H9 (cell line): ENCODE data around the gene CCNT2. TPM values are rescaled to one million over a fixed set of nuclear protein-coding genes. Genes with fewer than 3 reads are reported as not detected.

Source experiments
- DNase-seq: peaks from one replicate; pipeline ENCODE4 v3.0.0-alpha.2; 2017
- H2AFZ ChIP-seq: one replicate; pipeline ENCODE4 v1.6.1; 2013; ENCODE audit warnings: mild to moderate bottlenecking, low read length, control low read depth, moderate library complexity
- H2AK5ac ChIP-seq: 2 replicates; pipeline ENCODE4 v1.6.1; 2013; ENCODE audit warnings: low read length, control low read depth, mixed read lengths; ENCODE audit not compliant: insufficient read length
- H2BK120ac ChIP-seq: one replicate; pipeline ENCODE4 v1.6.1; 2013; ENCODE audit warnings: low read depth, mild to moderate bottlenecking, low read length, control low read depth, inconsistent platforms; ENCODE audit not compliant: poor library complexity, severe bottlenecking
- H2BK12ac ChIP-seq: 2 replicates; pipeline ENCODE4 v1.6.1; 2013; ENCODE audit warnings: low read length, control low read depth, mixed read lengths, low read depth; ENCODE audit not compliant: insufficient read length
- H2BK15ac ChIP-seq: 2 replicates; pipeline ENCODE4 v1.6.1; 2013; ENCODE audit warnings: low read depth, low read length, control low read depth
- H2BK20ac ChIP-seq: one replicate; pipeline ENCODE4 v1.6.1; 2013; ENCODE audit warnings: low read depth, mild to moderate bottlenecking, low read length, control low read depth, inconsistent platforms; ENCODE audit not compliant: poor library complexity, severe bottlenecking
- H2BK5ac ChIP-seq: 2 replicates; pipeline ENCODE4 v1.6.1; 2013; ENCODE audit warnings: low read length, control low read depth, mixed read lengths; ENCODE audit not compliant: insufficient read length
- H3K14ac ChIP-seq: 2 replicates; pipeline ENCODE4 v1.6.1; 2013; ENCODE audit warnings: low read length, control low read depth; ENCODE audit not compliant: insufficient read depth
- H3K18ac ChIP-seq: 2 replicates; pipeline ENCODE4 v1.6.1; 2013; ENCODE audit warnings: low read depth, mild to moderate bottlenecking, mixed read lengths, low read length, control low read depth; ENCODE audit not compliant: insufficient read length
- H3K23ac ChIP-seq: 2 replicates; pipeline ENCODE4 v1.6.1; 2013; ENCODE audit warnings: low read length, control low read depth, mixed read lengths, low read depth; ENCODE audit not compliant: insufficient read length
- H3K23me2 ChIP-seq: 2 replicates; pipeline ENCODE4 v1.6.1; 2013; ENCODE audit warnings: low read depth, mild to moderate bottlenecking, mixed read lengths, low read length, control low read depth; ENCODE audit not compliant: insufficient read length, poor library complexity, severe bottlenecking
- H3K27ac ChIP-seq: 2 replicates; pipeline ENCODE4 v1.5.1; 2013; ENCODE audit warnings: low read length, control low read depth, mixed read lengths, low read depth; ENCODE audit not compliant: insufficient read length
- H3K27me3 ChIP-seq: 2 replicates; pipeline ENCODE4 v1.6.1; 2013; ENCODE audit warnings: low read length, control low read depth, inconsistent platforms; ENCODE audit not compliant: insufficient read depth
- H3K4ac ChIP-seq: 2 replicates; pipeline ENCODE4 v1.6.1; 2013; ENCODE audit warnings: low read depth, mild to moderate bottlenecking, control low read depth, inconsistent platforms, low read length, moderate library complexity
- H3K4me1 ChIP-seq: 2 replicates; pipeline ENCODE4 v1.6.1; 2013; ENCODE audit warnings: low read length, control low read depth, inconsistent platforms; ENCODE audit not compliant: insufficient read depth
- H3K4me2 ChIP-seq: 2 replicates; pipeline ENCODE4 v1.6.1; 2013; ENCODE audit warnings: low read length, control low read depth, mixed read lengths; ENCODE audit not compliant: insufficient read length, insufficient read depth
- H3K56ac ChIP-seq: 2 replicates; pipeline ENCODE4 v1.6.1; 2013; ENCODE audit warnings: low read depth, mild to moderate bottlenecking, mixed read lengths, low read length, control low read depth; ENCODE audit not compliant: insufficient read length
- H3K79me1 ChIP-seq: 2 replicates; pipeline ENCODE4 v1.6.1; 2013; ENCODE audit warnings: low read depth, mild to moderate bottlenecking, moderate library complexity, low read length, control low read depth, inconsistent platforms; ENCODE audit not compliant: insufficient read depth, poor library complexity, severe bottlenecking
- H3K79me2 ChIP-seq: 2 replicates; pipeline ENCODE4 v1.6.1; 2013; ENCODE audit warnings: low read length, control low read depth, inconsistent platforms; ENCODE audit not compliant: insufficient read depth
- H3K9ac ChIP-seq: 2 replicates; pipeline ENCODE4 v1.6.1; 2013; ENCODE audit warnings: low read length, control low read depth, mixed read lengths; ENCODE audit not compliant: insufficient read length; ENCODE audit errors: extremely low read depth
- H3K9me3 ChIP-seq: one replicate; pipeline ENCODE4 v1.6.1; 2013; ENCODE audit warnings: low read depth, low read length, inconsistent platforms; ENCODE audit not compliant: control insufficient read depth
- H3T11ph ChIP-seq: one replicate; pipeline ENCODE4 v1.6.1; 2013; ENCODE audit warnings: mild to moderate bottlenecking, low read length, control low read depth, inconsistent platforms
- H4K20me1 ChIP-seq: one replicate; pipeline ENCODE4 v1.6.1; 2013; ENCODE audit not compliant: control insufficient read depth, insufficient read length, insufficient read depth
- H4K5ac ChIP-seq: 2 replicates; pipeline ENCODE4 v1.6.1; 2013; ENCODE audit warnings: low read depth, mild to moderate bottlenecking, mixed read lengths, low read length, control low read depth; ENCODE audit not compliant: insufficient read length
- H4K8ac ChIP-seq: replicated peaks from 2 replicates; pipeline ENCODE4 v1.6.1; 2013; ENCODE audit warnings: low read length, control low read depth, mixed read lengths, low read depth; ENCODE audit not compliant: insufficient read length
- H4K91ac ChIP-seq: 2 replicates; pipeline ENCODE4 v1.6.1; 2013; ENCODE audit warnings: low read depth, mild to moderate bottlenecking, moderate library complexity, mixed read lengths, low read length, control low read depth; ENCODE audit not compliant: insufficient read length
- H3K27ac Mint-ChIP-seq, 3 experiments: 2 replicates in 2 of 3; 3 replicates in 1 of 3; pipeline ENCODE4 v1.8.0; 2020 to 2021; ENCODE audit warnings: mixed read lengths in 3 of 3, mild to moderate bottlenecking in 1 of 3, moderate library complexity in 1 of 3
- H3K27me3 Mint-ChIP-seq: 2 replicates; pipeline ENCODE4 v1.8.0; 2021; ENCODE audit warnings: low read depth, mild to moderate bottlenecking, moderate library complexity, mixed read lengths
- H3K36me3 Mint-ChIP-seq, 3 experiments: 2 replicates in 2 of 3; 3 replicates in 1 of 3; pipeline ENCODE4 v1.8.0; 2020 to 2021; ENCODE audit warnings: low read depth in 3 of 3, mixed read lengths in 3 of 3; ENCODE audit not compliant: insufficient read depth in 1 of 3
- H3K4me1 Mint-ChIP-seq, 2 experiments: 2 replicates each; pipeline ENCODE4 v1.8.0; 2020; ENCODE audit warnings: mixed read lengths in 2 of 2
- H3K4me3 Mint-ChIP-seq, 2 experiments: 2 replicates in 1 of 2; 3 replicates in 1 of 2; pipeline ENCODE4 v1.8.0; 2020 to 2021; ENCODE audit warnings: mild to moderate bottlenecking in 2 of 2, mixed read lengths in 2 of 2, moderate library complexity in 1 of 2
- H3K9me3 Mint-ChIP-seq, 2 experiments: 2 replicates in 1 of 2; 3 replicates in 1 of 2; pipeline ENCODE4 v1.8.0; 2020; ENCODE audit warnings: mild to moderate bottlenecking in 2 of 2, mixed read lengths in 2 of 2, moderate library complexity in 1 of 2
- CTCF ChIP-seq: fragments of 200-600 bp; sonication (generic); conservative IDR thresholded peaks from 3 replicates; pipeline ENCODE4 v1.8.0; 2021; ENCODE audit warnings: antibody characterized with exemption, mild to moderate bottlenecking
- WGBS: extraction: QIAGEN DNeasy Blood & Tissue Kit; methylation state at CpG from one replicate; pipeline ENCODE4 v1.1.7; 2013; ENCODE audit warnings: missing lambda C conversion rate, low lambda C conversion rate, mixed read lengths; ENCODE audit not compliant: insufficient read length; ENCODE audit errors: extremely low coverage; 5-methylcytosine and 5-hydroxymethylcytosine counted together
- total RNA-seq: library from RNA; stranded (reverse); gene quantifications from 2 replicates; pipeline ENCODE4 v1.2.1, GENCODE V29; 2021

Gene CCNT2
- total RNA-seq, 1 experiment from 2014 or later: 42.0 TPM

- Histone ChIP-seq H3K14ac (no peak overlapping the region), H4K91ac (no peak overlapping the region), H3K79me2 (no peaks in the 10 kb centered on the region), H3K56ac (no peak overlapping the region), H3K4ac (no peak overlapping the region), H3K4me1 (no peaks in the 10 kb centered on the region), H4K8ac (no peak overlapping the region), H4K5ac (no peak overlapping the region), H3K23ac (no peak overlapping the region), H3K79me1 (no peaks in the 10 kb centered on the region), H3K4me2 (no peak overlapping the region), H2BK5ac (no peak overlapping the region), H4K20me1 (no peaks in the 10 kb centered on the region), H2BK15ac (no peak overlapping the region), H2AFZ (no peak overlapping the region), H2BK20ac (no peak overlapping the region), H2AK5ac (no peak overlapping the region), H3K27me3 (no peaks in the 10 kb centered on the region), H3K9ac (no peak overlapping the region), H3K18ac (no peak overlapping the region), H3K9me3 (no peaks in the 10 kb centered on the region), H3K23me2 (no peaks in the 10 kb centered on the region), H3K27ac (no peak overlapping the region), H3T11ph (no peak overlapping the region), H2BK120ac (no peak overlapping the region), H2BK12ac (no peak overlapping the region)
- no peaks in the 10 kb centered on the region for H3K27me3 Mint-ChIP-seq
- no CpG with 5 or more reads among the region's 1 CpG for WGBS
- H3K9me3 Mint-ChIP-seq: no peaks in the 10 kb centered on the region
- no peak for TF ChIP-seq CTCF
- H3K36me3 Mint-ChIP-seq: no peaks in the 10 kb centered on the region
- H3K4me1 Mint-ChIP-seq: no peaks in the 10 kb centered on the region
- no peak overlapping the region for H3K4me3 Mint-ChIP-seq
- H3K27ac Mint-ChIP-seq: no peak overlapping the region
- no peak for DNase-seq
Observed at GRCh38 chr2:134892282-134893035, 26.2 kb upstream of the CCNT2 start.
